ENCODE data around the gene HLA-E. TPM values are rescaled to one million over a fixed set of nuclear protein-coding genes. Genes with fewer than 3 reads are reported as not detected.

The HLA-E gene
- total and polyA plus RNA-seq, 2 experiments from 2014 or later: 15.6 to 36.0 TPM

DNA sequence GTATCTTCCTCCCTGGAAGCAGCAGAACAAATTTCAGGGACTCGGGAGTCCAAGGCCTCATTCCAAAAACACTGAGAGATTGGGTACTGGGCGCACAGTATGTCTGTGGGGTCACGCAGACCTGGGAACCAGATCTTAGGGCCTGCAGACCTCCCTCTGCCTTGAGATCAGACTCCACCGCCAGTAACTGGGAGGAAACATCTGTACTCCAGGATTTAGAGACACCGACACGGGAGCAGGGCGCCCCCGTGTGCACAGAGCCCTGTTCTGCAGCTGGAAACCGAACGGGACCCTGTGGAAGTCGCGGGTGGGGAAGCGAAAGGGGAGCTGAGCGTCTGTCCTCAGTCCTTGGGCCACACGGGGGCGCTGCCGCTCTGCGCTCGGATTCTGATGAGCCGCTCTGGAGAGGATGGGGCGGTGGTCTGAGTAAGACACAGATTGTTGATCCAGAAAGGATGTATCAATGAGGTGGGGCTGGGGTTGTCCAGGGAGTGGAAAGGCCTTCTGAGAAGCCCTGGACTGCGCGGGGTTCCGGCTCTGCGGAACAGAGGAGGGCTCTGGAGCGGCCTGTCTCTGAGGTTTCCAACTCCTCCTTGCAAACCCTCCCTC lies 35.7 kb upstream of the HLA-E start (continued):
- TF ChIP-seq, protein P1, sequence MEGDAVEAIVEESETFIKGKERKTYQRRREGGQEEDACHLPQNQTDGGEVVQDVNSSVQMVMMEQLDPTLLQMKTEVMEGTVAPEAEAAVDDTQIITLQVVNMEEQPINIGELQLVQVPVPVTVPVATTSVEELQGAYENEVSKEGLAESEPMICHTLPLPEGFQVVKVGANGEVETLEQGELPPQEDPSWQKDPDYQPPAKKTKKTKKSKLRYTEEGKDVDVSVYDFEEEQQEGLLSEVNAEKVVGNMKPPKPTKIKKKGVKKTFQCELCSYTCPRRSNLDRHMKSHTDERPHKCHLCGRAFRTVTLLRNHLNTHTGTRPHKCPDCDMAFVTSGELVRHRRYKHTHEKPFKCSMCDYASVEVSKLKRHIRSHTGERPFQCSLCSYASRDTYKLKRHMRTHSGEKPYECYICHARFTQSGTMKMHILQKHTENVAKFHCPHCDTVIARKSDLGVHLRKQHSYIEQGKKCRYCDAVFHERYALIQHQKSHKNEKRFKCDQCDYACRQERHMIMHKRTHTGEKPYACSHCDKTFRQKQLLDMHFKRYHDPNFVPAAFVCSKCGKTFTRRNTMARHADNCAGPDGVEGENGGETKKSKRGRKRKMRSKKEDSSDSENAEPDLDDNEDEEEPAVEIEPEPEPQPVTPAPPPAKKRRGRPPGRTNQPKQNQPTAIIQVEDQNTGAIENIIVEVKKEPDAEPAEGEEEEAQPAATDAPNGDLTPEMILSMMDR (conservative IDR thresholded peaks at IDR 0.05; ENCODE audit: low read depth in 2 of 2): peak; percentile 81 to 90

DNA sequence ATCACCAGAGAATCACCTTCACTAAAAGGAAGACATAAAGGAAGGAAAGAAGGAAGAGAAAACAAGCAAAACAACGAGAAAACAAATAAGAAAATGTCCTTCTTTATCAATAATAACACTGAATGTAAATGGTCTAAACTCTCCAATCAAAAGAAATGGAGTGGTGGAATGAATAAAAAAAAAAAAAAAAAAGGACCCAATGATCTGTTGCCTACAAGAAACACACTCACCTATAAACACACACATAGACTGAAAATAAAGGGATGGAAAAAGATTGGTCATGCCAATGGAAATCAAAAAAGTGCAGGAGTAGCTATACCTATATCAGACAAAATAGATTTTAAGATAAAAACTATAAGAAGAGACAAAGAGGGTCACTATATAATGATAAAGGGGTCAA lies 30.2 kb upstream of the HLA-E start:
- no peak overlapping the region for H3K4me2 ChIP-seq
- no peak for ATAC-seq
- no peaks in the 10 kb centered on the region for H3F3A ChIP-seq (replicated peaks; ENCODE audit: low read depth)
- no peak for DNase-seq (ENCODE audit: low spot score)
- no peaks in the 10 kb centered on the region for H3K79me2 ChIP-seq (replicated peaks; ENCODE audit: insufficient read depth)
- Mint-ChIP-seq H3K4me3 (no peak overlapping the region), H3K4me1 (no peaks in the 10 kb centered on the region), H3K27me3 (ENCODE audit: insufficient read depth, low read depth, poor library complexity) (peaks cover 70% of the 10 kb centered on the region), H3K9me3 (no peaks in the 10 kb centered on the region), H3K36me3 (ENCODE audit: low read depth) (no peaks in the 10 kb centered on the region), H3K27ac (no peak overlapping the region)
- peaks cover 94% of the 10 kb centered on the region for H3K27me3 ChIP-seq (ENCODE audit: insufficient read depth)
- H2AFZ ChIP-seq: no peak overlapping the region
- H3K4me3 ChIP-seq: no peak overlapping the region
- H3K36me3 ChIP-seq (ENCODE audit: insufficient read depth): no peaks in the 10 kb centered on the region
- H4K20me1 ChIP-seq (replicated peaks; ENCODE audit: insufficient read depth): no peaks in the 10 kb centered on the region; the same call in 1 of the 2 replicates
- H3K4me1 ChIP-seq (ENCODE audit: insufficient read depth): no peaks in the 10 kb centered on the region
- H3K27ac ChIP-seq (ENCODE audit: low read depth): no peak overlapping the region
- H3K9me2 ChIP-seq (ENCODE audit: insufficient read depth): no peaks in the 10 kb centered on the region
- TF ChIP-seq, protein P1 (conservative IDR thresholded peaks at IDR 0.05; ENCODE audit: low read depth in 2 of 2): no peak
- TF ChIP-seq EZH2phosphoT487 (IDR thresholded peaks at IDR 0.05; ENCODE audit: unreplicated experiment) (no peak), NANOG (IDR thresholded peaks at IDR 0.05; ENCODE audit: borderline replicate concordance) (no peak), EZH2 (IDR thresholded peaks at IDR 0.05; ENCODE audit: low read depth, unreplicated experiment) (no peak), JUNB (IDR thresholded peaks at IDR 0.05; ENCODE audit: unreplicated experiment) (no peak), ZNF114 (CRISPR knock-in tag; IDR thresholded peaks at IDR 0.05) (no peak), POLR2AphosphoS5 (IDR thresholded peaks at IDR 0.05; ENCODE audit: low read depth) (no peak), CREB1 (CRISPR knock-in tag; IDR thresholded peaks at IDR 0.05; ENCODE audit: low read depth) (no peak), ZNF331 (CRISPR knock-in tag; IDR thresholded peaks at IDR 0.05; ENCODE audit: low read depth) (no peak)
- TF ChIP-seq, protein P2, sequence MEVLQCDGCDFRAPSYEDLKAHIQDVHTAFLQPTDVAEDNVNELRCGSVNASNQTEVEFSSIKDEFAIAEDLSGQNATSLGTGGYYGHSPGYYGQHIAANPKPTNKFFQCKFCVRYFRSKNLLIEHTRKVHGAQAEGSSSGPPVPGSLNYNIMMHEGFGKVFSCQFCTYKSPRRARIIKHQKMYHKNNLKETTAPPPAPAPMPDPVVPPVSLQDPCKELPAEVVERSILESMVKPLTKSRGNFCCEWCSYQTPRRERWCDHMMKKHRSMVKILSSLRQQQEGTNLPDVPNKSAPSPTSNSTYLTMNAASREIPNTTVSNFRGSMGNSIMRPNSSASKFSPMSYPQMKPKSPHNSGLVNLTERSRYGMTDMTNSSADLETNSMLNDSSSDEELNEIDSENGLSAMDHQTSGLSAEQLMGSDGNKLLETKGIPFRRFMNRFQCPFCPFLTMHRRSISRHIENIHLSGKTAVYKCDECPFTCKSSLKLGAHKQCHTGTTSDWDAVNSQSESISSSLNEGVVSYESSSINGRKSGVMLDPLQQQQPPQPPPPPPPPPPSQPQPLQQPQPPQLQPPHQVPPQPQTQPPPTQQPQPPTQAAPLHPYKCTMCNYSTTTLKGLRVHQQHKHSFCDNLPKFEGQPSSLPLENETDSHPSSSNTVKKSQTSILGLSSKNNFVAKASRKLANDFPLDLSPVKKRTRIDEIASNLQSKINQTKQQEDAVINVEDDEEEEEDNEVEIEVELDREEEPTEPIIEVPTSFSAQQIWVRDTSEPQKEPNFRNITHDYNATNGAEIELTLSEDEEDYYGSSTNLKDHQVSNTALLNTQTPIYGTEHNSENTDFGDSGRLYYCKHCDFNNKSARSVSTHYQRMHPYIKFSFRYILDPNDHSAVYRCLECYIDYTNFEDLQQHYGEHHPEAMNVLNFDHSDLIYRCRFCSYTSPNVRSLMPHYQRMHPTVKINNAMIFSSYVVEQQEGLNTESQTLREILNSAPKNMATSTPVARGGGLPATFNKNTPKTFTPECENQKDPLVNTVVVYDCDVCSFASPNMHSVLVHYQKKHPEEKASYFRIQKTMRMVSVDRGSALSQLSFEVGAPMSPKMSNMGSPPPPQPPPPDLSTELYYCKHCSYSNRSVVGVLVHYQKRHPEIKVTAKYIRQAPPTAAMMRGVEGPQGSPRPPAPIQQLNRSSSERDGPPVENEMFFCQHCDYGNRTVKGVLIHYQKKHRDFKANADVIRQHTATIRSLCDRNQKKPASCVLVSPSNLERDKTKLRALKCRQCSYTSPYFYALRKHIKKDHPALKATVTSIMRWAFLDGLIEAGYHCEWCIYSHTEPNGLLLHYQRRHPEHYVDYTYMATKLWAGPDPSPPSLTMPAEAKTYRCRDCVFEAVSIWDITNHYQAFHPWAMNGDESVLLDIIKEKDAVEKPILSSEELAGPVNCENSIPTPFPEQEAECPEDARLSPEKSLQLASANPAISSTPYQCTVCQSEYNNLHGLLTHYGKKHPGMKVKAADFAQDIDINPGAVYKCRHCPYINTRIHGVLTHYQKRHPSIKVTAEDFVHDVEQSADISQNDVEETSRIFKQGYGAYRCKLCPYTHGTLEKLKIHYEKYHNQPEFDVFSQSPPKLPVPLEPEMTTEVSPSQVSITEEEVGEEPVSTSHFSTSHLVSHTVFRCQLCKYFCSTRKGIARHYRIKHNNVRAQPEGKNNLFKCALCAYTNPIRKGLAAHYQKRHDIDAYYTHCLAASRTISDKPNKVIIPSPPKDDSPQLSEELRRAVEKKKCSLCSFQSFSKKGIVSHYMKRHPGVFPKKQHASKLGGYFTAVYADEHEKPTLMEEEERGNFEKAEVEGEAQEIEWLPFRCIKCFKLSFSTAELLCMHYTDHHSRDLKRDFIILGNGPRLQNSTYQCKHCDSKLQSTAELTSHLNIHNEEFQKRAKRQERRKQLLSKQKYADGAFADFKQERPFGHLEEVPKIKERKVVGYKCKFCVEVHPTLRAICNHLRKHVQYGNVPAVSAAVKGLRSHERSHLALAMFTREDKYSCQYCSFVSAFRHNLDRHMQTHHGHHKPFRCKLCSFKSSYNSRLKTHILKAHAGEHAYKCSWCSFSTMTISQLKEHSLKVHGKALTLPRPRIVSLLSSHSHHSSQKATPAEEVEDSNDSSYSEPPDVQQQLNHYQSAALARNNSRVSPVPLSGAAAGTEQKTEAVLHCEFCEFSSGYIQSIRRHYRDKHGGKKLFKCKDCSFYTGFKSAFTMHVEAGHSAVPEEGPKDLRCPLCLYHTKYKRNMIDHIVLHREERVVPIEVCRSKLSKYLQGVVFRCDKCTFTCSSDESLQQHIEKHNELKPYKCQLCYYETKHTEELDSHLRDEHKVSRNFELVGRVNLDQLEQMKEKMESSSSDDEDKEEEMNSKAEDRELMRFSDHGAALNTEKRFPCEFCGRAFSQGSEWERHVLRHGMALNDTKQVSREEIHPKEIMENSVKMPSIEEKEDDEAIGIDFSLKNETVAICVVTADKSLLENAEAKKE (CRISPR knock-in tag; IDR thresholded peaks at IDR 0.05): no peak
- TF ChIP-seq, protein P3, sequence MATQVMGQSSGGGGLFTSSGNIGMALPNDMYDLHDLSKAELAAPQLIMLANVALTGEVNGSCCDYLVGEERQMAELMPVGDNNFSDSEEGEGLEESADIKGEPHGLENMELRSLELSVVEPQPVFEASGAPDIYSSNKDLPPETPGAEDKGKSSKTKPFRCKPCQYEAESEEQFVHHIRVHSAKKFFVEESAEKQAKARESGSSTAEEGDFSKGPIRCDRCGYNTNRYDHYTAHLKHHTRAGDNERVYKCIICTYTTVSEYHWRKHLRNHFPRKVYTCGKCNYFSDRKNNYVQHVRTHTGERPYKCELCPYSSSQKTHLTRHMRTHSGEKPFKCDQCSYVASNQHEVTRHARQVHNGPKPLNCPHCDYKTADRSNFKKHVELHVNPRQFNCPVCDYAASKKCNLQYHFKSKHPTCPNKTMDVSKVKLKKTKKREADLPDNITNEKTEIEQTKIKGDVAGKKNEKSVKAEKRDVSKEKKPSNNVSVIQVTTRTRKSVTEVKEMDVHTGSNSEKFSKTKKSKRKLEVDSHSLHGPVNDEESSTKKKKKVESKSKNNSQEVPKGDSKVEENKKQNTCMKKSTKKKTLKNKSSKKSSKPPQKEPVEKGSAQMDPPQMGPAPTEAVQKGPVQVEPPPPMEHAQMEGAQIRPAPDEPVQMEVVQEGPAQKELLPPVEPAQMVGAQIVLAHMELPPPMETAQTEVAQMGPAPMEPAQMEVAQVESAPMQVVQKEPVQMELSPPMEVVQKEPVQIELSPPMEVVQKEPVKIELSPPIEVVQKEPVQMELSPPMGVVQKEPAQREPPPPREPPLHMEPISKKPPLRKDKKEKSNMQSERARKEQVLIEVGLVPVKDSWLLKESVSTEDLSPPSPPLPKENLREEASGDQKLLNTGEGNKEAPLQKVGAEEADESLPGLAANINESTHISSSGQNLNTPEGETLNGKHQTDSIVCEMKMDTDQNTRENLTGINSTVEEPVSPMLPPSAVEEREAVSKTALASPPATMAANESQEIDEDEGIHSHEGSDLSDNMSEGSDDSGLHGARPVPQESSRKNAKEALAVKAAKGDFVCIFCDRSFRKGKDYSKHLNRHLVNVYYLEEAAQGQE (IDR thresholded peaks at IDR 0.05; ENCODE audit: unreplicated experiment): no peak
